MM.1S (cell line): ENCODE data around the gene PDE11A.

Experiments
- DNase-seq: peaks from one replicate; pipeline ENCODE4 v3.0.0-alpha.2; 2015
- H2AFZ ChIP-seq: fragments of 300-600 bp; sonication (generic); 2 replicates; pipeline ENCODE4 v1.6.0; 2016; ENCODE audit warnings: antibody characterized with exemption, low read length
- H3F3A ChIP-seq: fragments of 300-600 bp; sonication (generic); 2 replicates; pipeline ENCODE4 v1.6.1; 2016; ENCODE audit warnings: mild to moderate bottlenecking, antibody characterized with exemption, low read length, moderate library complexity, mixed read lengths; ENCODE audit not compliant: insufficient read depth
- H3K27ac ChIP-seq: fragments of 300-600 bp; sonication (generic); 2 replicates; pipeline ENCODE4 v1.5.1; 2016; ENCODE audit warnings: mild to moderate bottlenecking, low read length
- H3K27me3 ChIP-seq: fragments of 300-600 bp; sonication (generic); replicated peaks from 2 replicates; pipeline ENCODE4 v1.6.0; 2016; ENCODE audit warnings: low read length; ENCODE audit not compliant: insufficient read depth
- H3K36me3 ChIP-seq: fragments of 300-600 bp; sonication (generic); replicated peaks from 2 replicates; pipeline ENCODE4 v1.6.1; 2016; ENCODE audit warnings: mild to moderate bottlenecking, low read length, mixed read lengths; ENCODE audit not compliant: insufficient read depth
- H3K4me1 ChIP-seq: fragments of 300-600 bp; sonication (generic); 2 replicates; pipeline ENCODE4 v1.6.1; 2016; ENCODE audit warnings: low read length, mixed read lengths
- H3K4me2 ChIP-seq: fragments of 300-600 bp; sonication (generic); 2 replicates; pipeline ENCODE4 v1.6.0; 2016; ENCODE audit warnings: low read depth, low read length
- H3K4me3 ChIP-seq: fragments of 300-600 bp; sonication (generic); 2 replicates; pipeline ENCODE4 v1.5.1; 2016; ENCODE audit warnings: low read length, mixed read lengths
- H3K79me2 ChIP-seq: fragments of 300-600 bp; sonication (generic); 2 replicates; pipeline ENCODE4 v1.6.1; 2016; ENCODE audit warnings: mixed run types, low read length, mixed read lengths
- H3K9ac ChIP-seq: fragments of 300-600 bp; sonication (generic); 2 replicates; pipeline ENCODE4 v1.6.1; 2016; ENCODE audit warnings: low read length, mixed read lengths
- H3K9me2 ChIP-seq: fragments of 300-600 bp; sonication (generic); replicated peaks from 2 replicates; pipeline ENCODE4 v1.6.1; 2016; ENCODE audit warnings: mild to moderate bottlenecking, low read length, mixed read lengths; ENCODE audit not compliant: insufficient read depth
- H3K9me3 ChIP-seq: fragments of 300-600 bp; sonication (generic); replicated peaks from 2 replicates; pipeline ENCODE4 v1.6.1; 2016; ENCODE audit warnings: mild to moderate bottlenecking, low read length, mixed read lengths; ENCODE audit not compliant: insufficient read depth
- H4K20me1 ChIP-seq: fragments of 300-600 bp; sonication (generic); 2 replicates; pipeline ENCODE4 v1.6.1; 2016; ENCODE audit warnings: mild to moderate bottlenecking, low read length, moderate library complexity, mixed read lengths; ENCODE audit not compliant: insufficient read depth
- CTCF ChIP-seq: fragments of 300-600 bp; sonication (generic); IDR thresholded peaks from 2 replicates; pipeline ENCODE4 v1.5.1; 2016; ENCODE audit warnings: antibody characterized with exemption, low read length, mixed read lengths
- EZH2 ChIP-seq: fragments of 300-600 bp; sonication (generic); optimal IDR thresholded peaks from 2 replicates; pipeline ENCODE3; 2017; ENCODE audit warnings: low read depth, mild to moderate bottlenecking, antibody characterized with exemption, low read length, mixed read lengths
- EZH2phosphoT487 ChIP-seq: fragments of 300-600 bp; sonication (generic); IDR thresholded peaks from 2 replicates; pipeline ENCODE4 v1.6.1; 2018; ENCODE audit warnings: antibody characterized with exemption, low read length

Gene PDE11A

GRCh38 chr2:178016612-178017011 is 56.0 kb downstream of the PDE11A start:
- Histone ChIP-seq H3K4me3 (no peak overlapping the region), H3K27ac (no peak overlapping the region), H3F3A (no peaks in the 10 kb centered on the region), H3K9me3 (no peaks in the 10 kb centered on the region), H4K20me1 (no peaks in the 10 kb centered on the region), H3K9ac (no peak overlapping the region), H2AFZ (no peak overlapping the region), H3K79me2 (no peaks in the 10 kb centered on the region), H3K36me3 (no peaks in the 10 kb centered on the region), H3K9me2 (no peaks in the 10 kb centered on the region), H3K4me1 (no peaks in the 10 kb centered on the region), H3K4me2 (no peak overlapping the region), H3K27me3 (no peaks in the 10 kb centered on the region)
- no peak for TF ChIP-seq EZH2
- TF ChIP-seq EZH2phosphoT487: no peak
- TF ChIP-seq CTCF: no peak
- DNase-seq: no peak

GRCh38 chr2:178012639-178013038 is 59.9 kb downstream of the PDE11A start:
- no peaks in the 10 kb centered on the region for H4K20me1 ChIP-seq
- H3K36me3 ChIP-seq: no peaks in the 10 kb centered on the region
- no peak overlapping the region for H3K9ac ChIP-seq
- no peaks in the 10 kb centered on the region for H3K79me2 ChIP-seq
- H3K27me3 ChIP-seq: no peaks in the 10 kb centered on the region
- no peaks in the 10 kb centered on the region for H3F3A ChIP-seq
- no peak overlapping the region for H3K4me3 ChIP-seq
- no peak overlapping the region for H2AFZ ChIP-seq
- H3K9me2 ChIP-seq: no peaks in the 10 kb centered on the region
- no peak overlapping the region for H3K4me2 ChIP-seq
- no peak for DNase-seq
- TF ChIP-seq CTCF (no peak), EZH2 (no peak), EZH2phosphoT487 (no peak)
- H3K27ac ChIP-seq: no peak overlapping the region
- H3K4me1 ChIP-seq: no peaks in the 10 kb centered on the region
- no peaks in the 10 kb centered on the region for H3K9me3 ChIP-seq

DNA sequence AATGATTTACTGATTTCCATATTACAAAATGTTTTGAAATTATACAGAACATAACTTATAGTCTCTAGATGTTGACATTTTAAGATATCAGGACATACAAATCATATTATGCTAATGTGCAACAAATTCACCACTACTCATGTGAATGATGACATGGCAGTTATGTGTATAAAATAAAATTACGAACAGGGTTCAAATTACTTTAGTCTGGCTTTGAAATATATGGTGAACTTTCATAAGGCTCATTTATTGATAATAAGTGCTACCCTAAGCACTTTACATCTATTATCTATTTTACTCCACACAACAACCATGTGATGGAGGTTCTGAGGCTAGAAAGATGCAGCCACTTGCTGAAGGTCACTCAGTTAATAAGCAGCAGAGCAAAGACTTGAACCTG is 62.8 kb downstream of the PDE11A start:
- Histone ChIP-seq H3K4me1 (no peaks in the 10 kb centered on the region), H3K9me2 (no peaks in the 10 kb centered on the region), H3K9ac (no peak overlapping the region), H3K79me2 (no peaks in the 10 kb centered on the region), H3K27ac (no peak overlapping the region), H3K27me3 (no peaks in the 10 kb centered on the region), H4K20me1 (no peaks in the 10 kb centered on the region), H3K4me3 (no peak overlapping the region), H3K4me2 (no peak overlapping the region), H3F3A (no peaks in the 10 kb centered on the region), H3K9me3 (no peaks in the 10 kb centered on the region), H3K36me3 (no peaks in the 10 kb centered on the region), H2AFZ (no peak overlapping the region)
- no peak for DNase-seq
- no peak for TF ChIP-seq EZH2
- no peak for TF ChIP-seq EZH2phosphoT487

DNA sequence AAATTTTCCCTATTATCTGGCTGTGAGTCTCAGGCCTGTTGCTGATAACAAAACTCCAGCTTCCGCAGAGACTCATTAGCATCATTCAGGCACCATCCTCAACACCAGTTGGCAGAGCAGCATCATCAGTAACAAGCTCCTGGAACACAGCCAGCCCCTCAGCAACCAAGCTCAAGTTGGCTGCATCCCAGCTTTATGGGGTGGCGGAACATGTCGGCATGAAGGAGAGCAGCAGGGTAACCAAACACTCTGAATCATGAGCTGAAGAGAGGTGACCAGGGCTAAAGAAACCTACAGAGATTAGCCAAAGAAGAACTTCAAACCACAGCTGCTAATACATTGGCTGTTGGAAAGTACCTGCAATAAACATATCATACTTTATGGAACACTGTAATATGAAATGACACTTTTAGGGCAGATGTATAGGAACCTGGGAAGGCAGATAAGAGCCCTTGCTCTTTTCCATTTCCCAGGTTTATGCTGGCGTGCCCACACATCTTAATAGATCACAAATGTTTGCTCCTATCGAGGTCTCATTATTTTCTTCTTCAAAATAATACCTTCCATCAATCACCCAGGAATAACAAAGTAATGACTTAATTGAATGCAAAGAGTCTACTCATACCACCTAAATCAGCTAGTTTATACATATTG is 63.8 kb downstream of the PDE11A start:
- Histone ChIP-seq H3K9me3 (no peaks in the 10 kb centered on the region), H3K27ac (no peak overlapping the region), H3K9ac (no peak overlapping the region), H4K20me1 (no peaks in the 10 kb centered on the region), H3K4me2 (no peak overlapping the region), H3K27me3 (no peaks in the 10 kb centered on the region), H3K79me2 (no peaks in the 10 kb centered on the region), H3K9me2 (no peaks in the 10 kb centered on the region), H3K4me3 (no peak overlapping the region), H3F3A (no peaks in the 10 kb centered on the region), H3K36me3 (no peaks in the 10 kb centered on the region), H3K4me1 (no peaks in the 10 kb centered on the region), H2AFZ (no peak overlapping the region)
- DNase-seq: no peak
- TF ChIP-seq CTCF: no peak
- TF ChIP-seq EZH2: no peak
- TF ChIP-seq EZH2phosphoT487: no peak
